NB4 (cell line): ENCODE measurements around the gene WNT3.

Experiments used
- DNase-seq: peaks from one replicate; pipeline ENCODE4 v3.0.0; 2010; ENCODE audit warnings: low read depth
- H3K4me3 ChIP-seq: one replicate; pipeline ENCODE4 v1.5.1; 2011; ENCODE audit warnings: mild to moderate bottlenecking, low read depth, low read length, moderate library complexity
- CTCF ChIP-seq: IDR thresholded peaks from one replicate; pipeline ENCODE4 v1.5.1; 2012; ENCODE audit warnings: low read depth, low read length
- MAX ChIP-seq: IDR thresholded peaks from 2 replicates; pipeline ENCODE4 v1.6.1; 2011; ENCODE audit warnings: low read depth, low read length
- MYC ChIP-seq: IDR thresholded peaks from 2 replicates; pipeline ENCODE4 v1.6.1; 2011; ENCODE audit warnings: low read depth, low read length
- POLR2A ChIP-seq: IDR thresholded peaks from 2 replicates; pipeline ENCODE4 v1.6.1; 2011; ENCODE audit warnings: mild to moderate bottlenecking; ENCODE audit not compliant: insufficient read length; ENCODE audit errors: extremely low read depth

WNT3 gene

GRCh38 chr17:46805771-46806170 lies 12.7 kb downstream of the WNT3 start:
- no peak overlapping the region for H3K4me3 ChIP-seq
- no peak for DNase-seq
- no peak for TF ChIP-seq MYC
- TF ChIP-seq MAX: no peak
- TF ChIP-seq POLR2A: no peak
- no peak for TF ChIP-seq CTCF

- DNase-seq: no peak
- TF ChIP-seq MYC (no peak), CTCF (no peak), MAX (no peak), POLR2A (no peak)
- no peak overlapping the region for H3K4me3 ChIP-seq
Measured at GRCh38 chr17:46803544-46803943, 14.9 kb downstream of the WNT3 start.

- TF ChIP-seq POLR2A (no peak), MAX (no peak), CTCF (no peak), MYC (no peak)
- H3K4me3 ChIP-seq: no peak overlapping the region
- DNase-seq: no peak
Measured at GRCh38 chr17:46802800-46803199, 15.7 kb downstream of the WNT3 start.

GRCh38 chr17:46800573-46800972 lies 17.9 kb downstream of the WNT3 start:
- DNase-seq: no peak
- TF ChIP-seq MAX: no peak
- no peak for TF ChIP-seq MYC
- no peak for TF ChIP-seq POLR2A
- TF ChIP-seq CTCF: no peak
- no peak overlapping the region for H3K4me3 ChIP-seq

- H3K4me3 ChIP-seq: no peak overlapping the region
- DNase-seq: no peak
- no peak for TF ChIP-seq POLR2A
- TF ChIP-seq CTCF: no peak
- no peak for TF ChIP-seq MAX
- TF ChIP-seq MYC: no peak
Measured at GRCh38 chr17:46796956-46797530, 21.4 kb downstream of the WNT3 start.

GRCh38 chr17:46796524-46796923 lies 22.0 kb downstream of the WNT3 start:
- no peak overlapping the region for H3K4me3 ChIP-seq
- DNase-seq: peak; percentile 78
- TF ChIP-seq MAX (no peak), CTCF (no peak), MYC (no peak), POLR2A (no peak)
